HG03045 (cell line): ENCODE results near the gene ACMSD.
"Not testable (repeated sequence)": the region's sequence is repeated elsewhere in the genome, so short reads cannot be mapped to it uniquely, and the experiment has no call there.

ENCODE experiments used
- ATAC-seq: cut with Tn5 transposase; IDR thresholded peaks from one replicate; pipeline ENCODE4 v1.9.1; 2021; ENCODE audit warnings: mild to moderate bottlenecking, moderate library complexity; ENCODE audit not compliant: unreplicated experiment

The ACMSD gene

DNA sequence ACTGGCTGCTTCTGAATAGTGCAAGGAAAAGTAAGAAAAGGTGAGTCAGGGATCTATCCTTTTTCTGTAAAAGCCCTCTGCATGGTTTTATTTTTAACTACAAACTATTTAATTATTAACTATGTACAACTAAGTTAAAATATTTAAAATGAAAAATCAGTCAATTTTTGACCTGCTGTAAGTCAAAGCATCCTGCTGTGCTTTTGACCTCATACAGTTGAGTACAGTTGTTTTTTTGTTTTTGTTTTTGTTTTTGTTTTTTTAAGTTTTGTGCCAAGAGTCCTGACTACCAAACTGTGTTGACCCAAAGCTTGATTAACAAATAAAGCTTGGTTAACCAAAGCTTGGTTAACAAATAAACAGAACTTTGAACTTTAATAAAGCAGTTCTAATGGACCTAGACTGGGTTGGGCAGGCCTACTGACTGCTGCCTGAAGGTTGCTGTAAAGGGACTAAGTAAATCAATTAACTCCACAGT is at the start of gene ACMSD:
Gene ACMSD, plus strand, starts transcription at position 474 of the 478 bp plus-strand sequence. CDS start 67 bp downstream, outside the sequence.
- no peak for ATAC-seq

DNA sequence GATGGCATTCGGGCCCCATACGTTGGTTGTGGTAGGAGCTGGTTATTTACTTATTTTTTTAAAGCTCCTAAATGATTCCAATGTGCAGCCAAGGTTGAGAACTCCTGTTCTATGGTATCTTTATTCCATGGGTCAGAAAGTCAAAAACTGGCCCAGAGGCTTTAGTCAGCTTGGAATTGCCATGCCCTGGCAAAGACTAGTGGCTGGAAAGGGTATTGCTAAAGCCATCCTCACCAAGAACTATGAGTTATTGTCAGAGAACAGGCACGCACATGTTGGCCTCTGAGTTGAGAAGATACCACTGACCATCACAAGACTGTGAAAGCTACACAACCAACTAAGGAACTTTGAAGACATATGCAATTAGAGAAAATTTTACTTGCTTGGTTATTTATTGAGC is 47.9 kb upstream of the ACMSD start:
- no peak for ATAC-seq

- no peak for ATAC-seq
These were observed 46.8 kb upstream of the ACMSD start for GRCh38 chr2:134791616-134792015.

DNA sequence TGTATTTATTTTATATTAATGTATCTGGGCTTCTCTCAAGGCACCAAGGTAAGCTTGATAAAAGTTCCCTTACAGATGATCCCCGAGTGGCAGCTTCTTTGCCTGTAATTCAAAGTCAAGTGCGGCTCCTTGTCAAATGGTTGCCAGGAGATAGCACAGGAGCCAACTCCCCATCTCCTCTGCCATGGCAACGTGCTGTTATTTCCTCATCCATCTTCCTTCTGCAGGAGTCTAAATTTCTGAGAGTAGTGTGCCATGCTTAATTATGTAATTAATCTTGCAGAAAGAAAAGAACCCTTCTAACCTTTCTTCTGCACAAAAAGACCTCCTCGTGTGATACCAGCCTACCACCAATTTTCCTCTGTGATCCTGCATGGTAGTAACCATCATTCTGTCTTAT is 46.2 kb upstream of the ACMSD start:
- ATAC-seq, result no peak

DNA sequence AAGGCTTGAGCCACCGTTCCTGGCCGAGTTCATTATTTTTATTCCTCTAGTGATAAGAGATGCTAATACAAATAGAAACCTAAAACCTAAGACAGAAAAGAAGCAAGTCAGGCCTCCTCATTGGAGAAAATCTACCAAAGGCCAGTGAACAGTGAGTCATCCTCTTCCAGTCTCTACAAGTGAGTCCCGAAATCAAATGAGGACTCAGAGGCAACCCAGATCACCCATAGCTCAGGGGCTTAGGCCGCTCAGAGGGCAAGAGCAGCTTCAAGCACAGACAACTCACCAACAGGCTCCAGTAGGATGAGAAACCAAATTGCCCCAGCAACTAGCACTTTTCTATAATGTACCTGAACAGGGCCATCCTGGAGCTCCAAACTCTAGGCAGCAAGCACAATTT is 42.7 kb upstream of the ACMSD start:
- ATAC-seq, result no peak

GRCh38 chr2:134796373-134796772 is 42.0 kb upstream of the ACMSD start:
- no peak for ATAC-seq

GRCh38 chr2:134799936-134800335 is 38.5 kb upstream of the ACMSD start:
- ATAC-seq, result no peak

DNA sequence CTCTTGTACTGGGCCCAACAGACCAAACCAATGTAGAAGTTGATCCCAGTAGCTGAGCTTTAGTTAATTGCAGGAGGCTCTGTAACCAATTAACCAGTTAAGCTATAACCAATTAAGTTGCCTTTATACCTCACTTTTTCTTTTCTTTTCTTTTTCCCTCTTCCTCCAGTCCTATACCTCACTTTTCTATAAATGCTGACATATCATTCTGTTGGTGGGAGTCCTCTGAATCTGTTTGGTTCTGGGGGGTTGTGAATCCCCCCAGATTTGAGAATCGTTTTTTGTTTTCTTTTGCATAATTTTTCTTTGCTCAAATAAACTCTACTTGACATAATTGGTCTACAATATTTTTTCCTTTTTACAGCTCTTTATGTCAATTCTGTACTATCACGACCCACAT is 38.1 kb upstream of the ACMSD start:
- no peak for ATAC-seq

DNA sequence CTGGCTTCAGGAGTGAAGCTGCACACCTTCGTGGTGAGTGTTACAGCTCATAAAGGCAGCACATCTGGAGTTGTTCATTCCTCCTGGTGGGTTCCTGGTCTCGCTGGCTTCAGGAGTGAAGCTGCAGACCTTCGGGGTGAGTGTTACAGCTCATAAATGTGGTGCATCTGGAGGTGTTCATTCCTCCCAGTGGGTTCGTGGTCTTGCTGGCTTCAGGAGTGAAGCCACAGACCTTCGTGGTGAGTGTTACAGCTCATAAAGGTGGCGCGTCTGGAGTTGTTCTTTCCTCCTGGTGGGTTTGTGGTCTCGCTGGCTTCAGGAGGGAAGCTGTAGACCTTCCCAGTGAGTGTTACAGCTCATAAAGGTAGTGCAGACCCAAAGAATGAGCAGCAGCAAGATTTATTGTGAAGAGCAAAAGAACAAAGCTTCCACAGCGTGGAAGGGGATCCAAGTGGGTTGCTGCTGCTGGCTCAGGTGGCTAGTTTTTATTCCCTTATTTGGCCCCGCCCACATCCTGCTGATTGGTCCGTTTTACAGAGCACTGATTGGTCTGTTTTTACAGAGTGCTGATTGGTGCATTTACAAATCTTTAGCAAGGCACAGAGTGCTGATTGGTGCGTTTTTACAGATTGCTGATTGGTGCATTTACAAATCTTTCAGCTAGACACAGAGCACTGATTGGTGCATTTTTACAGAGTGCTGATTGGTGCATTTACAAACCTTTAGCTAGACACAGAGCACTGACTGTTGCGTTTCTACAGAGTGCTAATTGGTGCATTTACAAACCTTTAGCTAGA is 34.6 kb upstream of the ACMSD start:
- ATAC-seq, result not testable (repeated sequence)

- ATAC-seq, result no peak
These were observed 22.7 kb upstream of the ACMSD start for GRCh38 chr2:134815741-134816140.

DNA sequence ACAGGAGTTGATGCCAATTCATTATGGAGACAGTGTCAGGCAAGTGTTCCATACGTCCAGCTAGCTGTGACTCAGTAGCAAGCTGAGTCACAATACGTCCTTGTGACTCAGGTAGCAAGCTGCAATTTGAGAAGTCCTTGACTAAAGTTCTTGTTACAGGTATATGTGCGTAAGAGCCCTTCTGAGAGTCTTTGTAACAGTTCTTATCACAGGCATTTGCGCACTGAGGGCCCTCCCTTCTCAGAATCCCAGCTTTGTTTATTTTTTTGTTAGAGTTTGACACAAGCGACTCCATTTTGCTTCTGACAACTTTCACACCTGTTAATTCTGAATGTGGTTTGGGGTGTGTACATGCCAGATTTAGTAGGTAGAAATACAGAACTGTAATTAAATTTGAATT is 20.1 kb upstream of the ACMSD start:
- ATAC-seq, result no peak

GRCh38 chr2:134819334-134819733 is 19.1 kb upstream of the ACMSD start:
- ATAC-seq, result no peak

- ATAC-seq, result no peak
These were observed 15.0 kb upstream of the ACMSD start for GRCh38 chr2:134823431-134823830.

DNA sequence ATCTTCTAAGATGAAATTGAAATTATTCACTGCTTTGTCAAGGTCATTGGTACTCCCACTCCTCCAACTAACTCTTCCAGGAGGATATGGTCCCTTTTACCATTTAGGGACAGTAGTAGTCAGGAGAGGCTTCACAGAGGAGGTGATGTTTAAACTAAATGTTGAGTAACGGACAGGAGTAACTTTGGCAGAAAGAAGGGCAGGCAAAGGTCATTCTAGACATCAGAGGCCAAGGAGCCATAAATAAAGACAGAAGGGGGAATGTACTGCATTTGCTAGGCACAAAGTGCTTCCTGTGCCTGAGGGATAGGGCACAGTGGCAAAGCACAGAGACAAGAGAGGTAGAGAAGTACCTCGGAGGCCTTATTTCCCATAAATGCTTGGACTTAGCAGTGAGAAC is 14.6 kb upstream of the ACMSD start:
- ATAC-seq, result no peak

GRCh38 chr2:134825716-134826115 is 12.7 kb upstream of the ACMSD start:
- not testable (repeated sequence) for ATAC-seq

DNA sequence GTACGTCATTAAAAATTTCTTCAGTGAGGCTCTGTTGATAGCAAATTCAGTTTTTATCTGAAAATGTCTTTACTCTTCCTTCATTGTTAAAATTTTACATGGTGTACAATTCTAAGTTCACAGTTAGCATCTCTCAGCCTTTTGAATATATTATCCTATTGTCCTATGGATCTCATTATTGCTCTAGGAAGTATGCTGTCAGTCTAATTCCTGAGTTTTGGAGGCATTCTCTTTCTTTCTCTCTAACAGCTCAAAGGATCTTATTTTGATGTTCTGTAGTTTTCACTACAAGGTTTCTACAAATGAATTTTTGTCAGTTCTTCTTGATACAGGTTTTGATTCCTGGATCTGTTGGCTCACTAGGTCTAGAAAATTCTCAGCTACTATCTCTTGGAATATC is 2.9 kb upstream of the ACMSD start:
- ATAC-seq, result no peak

DNA sequence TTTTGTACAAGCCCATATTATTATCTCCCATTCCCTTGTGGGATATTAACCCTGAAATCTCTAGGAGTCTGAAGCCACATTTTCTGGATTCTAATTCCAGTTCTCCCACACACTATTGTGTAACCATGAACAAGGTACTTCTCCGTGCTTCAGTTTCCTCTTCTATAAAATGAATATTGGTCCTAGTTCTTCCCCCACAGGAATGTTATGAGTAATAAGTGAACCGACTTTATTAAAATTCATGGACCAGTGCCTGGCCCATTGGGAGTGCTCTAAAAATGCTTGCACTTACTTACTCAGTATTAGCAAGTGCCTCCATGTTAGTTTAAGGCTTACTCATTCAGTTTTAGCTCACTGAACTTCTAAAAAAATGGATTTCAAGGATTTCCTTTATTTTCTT is 1.4 kb upstream of the ACMSD start:
- no peak for ATAC-seq

GRCh38 chr2:134839649-134840048 is 1.2 kb downstream of the ACMSD start:
- ATAC-seq, result no peak

DNA sequence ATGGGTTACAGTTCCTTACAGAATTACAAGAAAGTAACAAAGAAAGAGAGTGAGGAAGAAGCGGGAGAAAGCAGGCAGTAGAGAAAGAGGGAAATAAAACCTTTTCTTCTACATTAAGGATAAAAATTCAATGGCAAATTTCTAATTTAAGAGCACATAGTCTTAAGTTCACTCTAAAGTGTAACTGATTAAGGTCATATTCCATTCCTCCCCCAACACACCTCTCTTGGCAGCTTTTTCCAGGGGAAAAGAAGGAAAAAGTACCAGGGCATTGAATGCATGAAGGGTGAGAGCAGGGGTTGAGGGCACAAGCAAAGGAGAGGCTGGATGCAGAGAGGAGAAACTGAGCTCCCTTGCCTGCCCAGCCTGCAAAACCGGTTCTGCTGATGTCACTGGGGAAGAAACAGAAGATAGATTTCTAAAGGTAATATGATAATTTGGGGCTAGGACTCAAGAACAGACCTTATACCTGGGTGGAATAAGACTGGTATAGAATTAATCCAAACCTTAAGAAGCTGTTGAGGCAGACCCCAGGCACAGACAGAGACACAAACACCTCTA is 4.6 kb downstream of the ACMSD start:
- no peak for ATAC-seq

GRCh38 chr2:134843968-134844367 is 5.6 kb downstream of the ACMSD start:
- ATAC-seq, result no peak

DNA sequence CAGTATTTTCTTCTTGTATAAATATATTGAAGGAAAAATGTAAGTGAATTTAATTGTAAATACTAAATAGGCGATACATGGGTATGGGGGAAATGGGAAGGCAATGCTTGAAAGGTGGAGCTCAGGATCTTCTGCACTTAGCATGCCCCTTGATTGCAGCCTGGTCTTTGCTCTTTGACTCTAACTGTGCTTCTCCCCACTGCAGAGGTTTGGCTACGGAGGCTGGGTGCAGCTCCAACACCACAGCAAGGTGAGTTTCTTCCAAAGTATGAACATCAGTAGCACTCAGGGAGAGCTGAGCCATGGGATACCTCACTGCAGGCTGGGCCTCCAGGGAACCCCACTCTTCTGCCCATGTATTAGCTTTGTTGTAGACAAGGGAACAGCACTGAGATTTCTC is 6.6 kb downstream of the ACMSD start:
- no peak for ATAC-seq

DNA sequence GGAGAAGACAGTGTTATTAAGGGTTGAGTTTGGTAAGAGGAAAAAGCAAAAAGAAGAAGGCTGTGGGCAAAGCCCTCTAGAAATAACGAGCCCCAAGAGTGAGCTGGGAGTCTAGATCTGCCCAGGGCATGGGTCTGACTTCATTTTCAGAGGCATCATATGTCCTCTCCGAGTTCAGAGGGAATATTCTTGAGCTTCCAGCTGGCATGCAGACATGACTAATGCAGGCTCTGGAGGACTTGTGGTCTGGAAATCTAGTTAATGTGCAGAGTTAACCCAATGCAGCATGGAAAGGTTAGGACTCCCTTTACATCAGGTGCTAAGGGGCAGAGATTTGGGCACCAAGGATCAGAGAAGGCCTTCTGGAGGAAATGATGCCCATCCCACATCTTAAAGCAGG is 7.3 kb downstream of the ACMSD start:
- ATAC-seq, result no peak

DNA sequence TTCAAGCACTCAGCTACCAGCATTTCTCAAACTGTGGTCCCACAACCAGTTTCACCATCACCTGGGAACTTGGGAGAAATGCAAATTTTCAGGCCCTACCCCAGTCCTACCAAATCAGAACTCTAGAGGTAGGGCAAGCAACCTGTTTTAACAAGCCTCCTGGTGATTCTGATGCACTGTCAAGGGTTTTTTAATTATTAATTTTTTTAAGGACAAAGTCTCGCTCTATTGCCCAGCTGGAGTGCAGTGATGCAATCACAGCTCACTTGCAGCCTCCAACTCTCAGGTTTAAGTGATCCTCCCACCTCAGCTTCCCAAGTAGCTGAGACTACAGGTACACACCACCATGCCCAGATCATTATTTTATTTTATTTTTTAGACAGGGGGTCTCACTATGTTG is 7.8 kb downstream of the ACMSD start:
- ATAC-seq, result no peak
